ENCODE results near the gene SCMH1. TPM values are rescaled to one million over a fixed set of nuclear protein-coding genes. Genes with fewer than 3 reads are reported as not detected.

The SCMH1 gene
- total and polyA plus RNA-seq, 12 donors: 29.3 to 62.5 (median 42.2) TPM

GRCh38 chr1:41041614-41042270, 200.4 kb downstream of the SCMH1 start:
- Histone ChIP-seq H3K36me3 (replicated peaks in 1 of 2) (peaks cover 0 to 22% of the 10 kb centered on the region in 2 donors), H3K4me1 (replicated peaks in 1 of 2) (no peaks in the 10 kb centered on the region), H3K27me3 (no peaks in the 10 kb centered on the region), H3K27ac (no peak overlapping the region), H3K9me3 (replicated peaks in 1 of 3) (no peaks in the 10 kb centered on the region), H3K4me3 (no peak overlapping the region)
- intact Hi-C loops (cut with DNase I): no loop called here
- TF ChIP-seq POLR2A (IDR thresholded peaks at IDR 0.05): no peak
- TF ChIP-seq CTCF (IDR thresholded peaks at IDR 0.05): no peak
- DNase-seq: no peak
- WGBS, 4 donors: 91 to 100% (median 97%) methylated on average over 3 of the region's 3 CpGs

GRCh38 chr1:41038110-41038509, 204.0 kb downstream of the SCMH1 start:
- no peak for DNase-seq
- no peaks in the 10 kb centered on the region for H3K4me1 ChIP-seq (replicated peaks in 1 of 2)
- WGBS, 4 donors: 97 to 98% (median 97%) methylated on average over 5 of the region's 5 CpGs
- no peaks in the 10 kb centered on the region for H3K27me3 ChIP-seq
- TF ChIP-seq CTCF (IDR thresholded peaks at IDR 0.05): no peak
- TF ChIP-seq POLR2A (IDR thresholded peaks at IDR 0.05): no peak
- no peak overlapping the region for H3K4me3 ChIP-seq
- H3K27ac ChIP-seq: no peak overlapping the region
- peaks cover 0 to 13% of the 10 kb centered on the region in 2 donors for H3K36me3 ChIP-seq (replicated peaks in 1 of 2)
- intact Hi-C loops (cut with DNase I): no loop called here
- H3K9me3 ChIP-seq (replicated peaks in 1 of 3): no peaks in the 10 kb centered on the region

DNA sequence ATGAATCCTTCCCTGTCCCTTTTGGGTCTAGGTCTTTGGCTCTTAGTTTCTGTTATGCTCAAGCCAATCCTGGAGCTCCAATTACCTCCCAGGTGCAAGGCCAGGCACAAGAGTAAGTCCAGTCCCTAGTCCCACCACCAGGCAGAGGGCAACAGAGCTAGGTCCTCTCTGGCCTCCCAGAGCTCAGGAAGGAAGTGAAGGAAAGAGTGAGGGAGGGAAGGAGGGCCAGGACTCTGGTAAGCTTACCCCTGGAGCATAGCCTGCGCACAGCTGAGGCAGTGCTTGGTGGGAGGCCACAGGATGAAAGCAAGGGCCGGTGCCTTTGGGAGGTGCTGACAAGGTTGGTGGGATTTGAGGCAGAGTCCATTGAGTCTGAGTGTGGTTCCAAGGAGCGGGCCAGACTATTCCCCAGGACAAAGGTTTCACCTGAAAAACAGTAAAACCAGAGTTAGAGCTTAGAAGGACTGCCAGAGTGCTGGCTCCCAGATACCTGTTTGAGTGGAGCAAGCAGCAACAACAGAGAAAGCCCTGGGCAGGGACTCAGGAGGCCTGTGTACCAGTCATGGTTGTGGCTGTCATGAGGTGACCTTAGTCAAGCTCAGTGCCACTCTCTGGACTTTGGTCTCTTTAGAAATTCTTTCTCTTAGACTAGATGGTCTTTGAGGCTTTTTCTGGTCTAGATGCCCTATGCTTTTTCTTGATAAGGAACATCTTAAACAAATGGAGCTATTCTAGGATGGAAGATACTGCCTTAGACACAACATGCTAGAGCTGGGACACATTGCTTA, 204.8 kb downstream of the SCMH1 start:
- DNase-seq: no peak
- Histone ChIP-seq H3K27me3 (no peaks in the 10 kb centered on the region), H3K4me1 (replicated peaks in 1 of 2) (no peaks in the 10 kb centered on the region), H3K4me3 (no peak overlapping the region), H3K27ac (no peak overlapping the region), H3K36me3 (replicated peaks in 1 of 2) (peaks cover 0 to 13% of the 10 kb centered on the region in 2 donors), H3K9me3 (replicated peaks in 1 of 3) (no peaks in the 10 kb centered on the region)
- intact Hi-C loops (cut with DNase I): no loop called here
- TF ChIP-seq POLR2A (IDR thresholded peaks at IDR 0.05) (no peak), CTCF (IDR thresholded peaks at IDR 0.05) (no peak)
- 95 to 100% (median 98%) methylated on average over 3 of the region's 3 CpGs for WGBS, 4 donors

DNA sequence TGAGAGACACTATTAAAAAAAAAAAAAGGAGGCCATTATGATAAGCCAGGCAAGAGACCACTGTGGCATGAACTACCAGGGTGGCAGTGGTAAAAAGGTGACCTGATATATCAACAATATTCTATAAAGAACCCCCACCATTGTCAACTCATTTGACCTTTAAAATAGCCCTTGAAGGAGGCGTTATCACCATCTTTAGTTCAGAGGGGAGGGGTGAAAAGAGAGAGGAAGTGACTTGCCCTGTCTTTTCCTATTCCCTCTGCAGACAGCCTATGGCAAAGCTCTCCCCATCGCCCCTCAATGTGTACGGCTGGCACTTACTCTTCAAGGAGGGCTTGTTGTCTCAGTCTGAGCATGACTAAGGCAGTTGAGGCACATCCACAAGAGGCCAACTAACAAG, 208.8 kb downstream of the SCMH1 start:
- intact Hi-C loops (cut with DNase I): no loop called here
- WGBS, 4 donors: 93 to 97% (median 96%) methylated on average over 3 of the region's 3 CpGs
- no peak for TF ChIP-seq POLR2A (IDR thresholded peaks at IDR 0.05)

More for the DNA sequence above, 208.8 kb downstream of the SCMH1 start:
- Histone ChIP-seq H3K27ac (no peak overlapping the region), H3K27me3 (no peaks in the 10 kb centered on the region), H3K4me3 (no peak overlapping the region), H3K4me1 (replicated peaks in 1 of 2) (no peaks in the 10 kb centered on the region), H3K9me3 (replicated peaks in 1 of 3) (no peaks in the 10 kb centered on the region), H3K36me3 (replicated peaks in 1 of 2) (peaks cover 0 to 22% of the 10 kb centered on the region in 2 donors)
- DNase-seq: no peak
